GM12891 (cell line): ENCODE results near the gene DDIAS.

Experiments
- POLR2A ChIP-seq: IDR thresholded peaks from 2 replicates; pipeline ENCODE4 v1.6.1; 2011; ENCODE audit warnings: low read depth, low read length, control low read depth
- POLR2AphosphoS5 ChIP-seq: IDR thresholded peaks from 2 replicates; pipeline ENCODE4 v1.6.1; 2011; ENCODE audit warnings: low read depth, low read length, control low read depth
- SPI1 ChIP-seq: IDR thresholded peaks from 2 replicates; pipeline ENCODE4 v1.6.1; 2011; ENCODE audit warnings: low read depth, low read length, control low read depth
- TAF1 ChIP-seq: IDR thresholded peaks from 2 replicates; pipeline ENCODE4 v1.6.1; 2011; ENCODE audit warnings: low read depth, low read length, control low read depth

- TF ChIP-seq TAF1 (no peak), POLR2A (no peak), POLR2AphosphoS5 (no peak), SPI1 (no peak)
Observed at GRCh38 chr11:82909015-82909640, 7.6 kb downstream of the DDIAS start.
